GM12874 (cell line): ENCODE results near the gene UPK3A.

ENCODE experiments used
- TF ChIP-seq, protein P1 (sequence below): IDR thresholded peaks from 2 replicates; pipeline ENCODE4 v1.5.1; 2011; ENCODE audit warnings: low read depth, mild to moderate bottlenecking, control low read depth, low read length, moderate library complexity; ENCODE audit not compliant: insufficient read depth

UPK3A gene

DNA sequence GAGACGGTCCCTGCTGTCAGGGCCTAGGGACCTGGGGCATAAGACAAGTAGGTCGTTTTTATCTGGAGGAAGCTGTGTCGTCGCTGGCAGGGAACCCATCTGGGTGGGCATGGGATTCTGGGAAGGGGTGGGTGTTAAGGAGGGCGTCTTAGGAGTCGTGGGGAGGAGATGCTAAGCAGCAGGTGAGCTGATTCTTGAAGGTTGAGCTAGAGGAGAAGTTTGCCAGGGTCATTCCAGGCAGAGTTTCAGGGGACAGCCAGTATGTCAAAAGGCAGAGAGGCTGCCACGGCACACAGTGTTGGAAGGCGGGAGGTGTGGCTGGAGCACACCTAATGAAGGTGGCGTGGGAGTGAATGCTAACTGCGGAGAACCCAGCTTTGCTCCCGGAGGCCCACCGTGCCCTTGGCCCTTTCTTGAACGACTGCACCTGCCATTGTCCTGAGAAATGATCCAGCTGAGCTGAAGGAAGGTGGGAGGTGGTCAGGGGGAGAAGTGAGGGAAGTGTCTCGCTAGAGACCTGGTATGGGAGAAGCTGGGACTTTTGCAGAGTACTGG, 26.3 kb downstream of the UPK3A start:
- TF ChIP-seq, protein P1, sequence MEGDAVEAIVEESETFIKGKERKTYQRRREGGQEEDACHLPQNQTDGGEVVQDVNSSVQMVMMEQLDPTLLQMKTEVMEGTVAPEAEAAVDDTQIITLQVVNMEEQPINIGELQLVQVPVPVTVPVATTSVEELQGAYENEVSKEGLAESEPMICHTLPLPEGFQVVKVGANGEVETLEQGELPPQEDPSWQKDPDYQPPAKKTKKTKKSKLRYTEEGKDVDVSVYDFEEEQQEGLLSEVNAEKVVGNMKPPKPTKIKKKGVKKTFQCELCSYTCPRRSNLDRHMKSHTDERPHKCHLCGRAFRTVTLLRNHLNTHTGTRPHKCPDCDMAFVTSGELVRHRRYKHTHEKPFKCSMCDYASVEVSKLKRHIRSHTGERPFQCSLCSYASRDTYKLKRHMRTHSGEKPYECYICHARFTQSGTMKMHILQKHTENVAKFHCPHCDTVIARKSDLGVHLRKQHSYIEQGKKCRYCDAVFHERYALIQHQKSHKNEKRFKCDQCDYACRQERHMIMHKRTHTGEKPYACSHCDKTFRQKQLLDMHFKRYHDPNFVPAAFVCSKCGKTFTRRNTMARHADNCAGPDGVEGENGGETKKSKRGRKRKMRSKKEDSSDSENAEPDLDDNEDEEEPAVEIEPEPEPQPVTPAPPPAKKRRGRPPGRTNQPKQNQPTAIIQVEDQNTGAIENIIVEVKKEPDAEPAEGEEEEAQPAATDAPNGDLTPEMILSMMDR: no peak

DNA sequence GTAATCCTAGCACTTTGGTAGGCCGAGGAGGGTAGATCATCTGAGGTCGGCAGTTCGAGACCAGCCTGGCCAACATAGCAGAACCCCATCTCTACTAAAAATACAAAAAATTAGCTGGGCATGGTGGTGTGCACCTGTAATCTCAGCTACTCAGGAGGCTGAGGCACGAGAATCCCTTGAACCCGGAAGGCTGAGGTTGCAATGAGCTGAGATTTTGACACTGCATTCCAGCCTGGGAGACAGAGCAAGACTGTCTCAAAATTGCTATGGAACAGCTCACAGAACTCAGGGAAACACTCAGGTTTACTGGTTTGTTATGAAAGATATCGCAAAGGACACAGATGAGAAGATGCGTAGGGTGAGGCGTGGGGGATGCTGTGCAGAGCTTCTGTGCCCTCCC, 27.7 kb downstream of the UPK3A start:
- TF ChIP-seq, protein P1: no peak

DNA sequence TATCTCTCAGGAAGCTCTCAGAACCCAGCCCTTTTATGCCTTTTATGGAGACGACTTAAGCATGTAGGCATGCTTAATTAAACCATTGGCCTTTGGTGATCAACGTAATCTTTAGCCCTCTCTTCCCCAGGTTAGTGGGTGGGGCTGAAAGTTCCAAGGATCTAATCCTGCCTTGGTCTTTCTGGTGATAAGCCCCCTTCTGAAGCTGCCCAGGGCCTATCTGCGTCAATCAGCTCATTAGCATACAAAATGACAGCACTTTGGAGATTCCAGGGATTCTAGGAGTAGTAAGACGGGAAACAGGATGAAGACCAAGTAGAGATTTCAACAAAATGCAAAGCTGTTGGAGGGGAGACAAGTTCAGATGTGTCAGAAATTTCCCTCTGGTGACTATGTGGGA, 28.1 kb downstream of the UPK3A start:
- TF ChIP-seq, protein P1: no peak

DNA sequence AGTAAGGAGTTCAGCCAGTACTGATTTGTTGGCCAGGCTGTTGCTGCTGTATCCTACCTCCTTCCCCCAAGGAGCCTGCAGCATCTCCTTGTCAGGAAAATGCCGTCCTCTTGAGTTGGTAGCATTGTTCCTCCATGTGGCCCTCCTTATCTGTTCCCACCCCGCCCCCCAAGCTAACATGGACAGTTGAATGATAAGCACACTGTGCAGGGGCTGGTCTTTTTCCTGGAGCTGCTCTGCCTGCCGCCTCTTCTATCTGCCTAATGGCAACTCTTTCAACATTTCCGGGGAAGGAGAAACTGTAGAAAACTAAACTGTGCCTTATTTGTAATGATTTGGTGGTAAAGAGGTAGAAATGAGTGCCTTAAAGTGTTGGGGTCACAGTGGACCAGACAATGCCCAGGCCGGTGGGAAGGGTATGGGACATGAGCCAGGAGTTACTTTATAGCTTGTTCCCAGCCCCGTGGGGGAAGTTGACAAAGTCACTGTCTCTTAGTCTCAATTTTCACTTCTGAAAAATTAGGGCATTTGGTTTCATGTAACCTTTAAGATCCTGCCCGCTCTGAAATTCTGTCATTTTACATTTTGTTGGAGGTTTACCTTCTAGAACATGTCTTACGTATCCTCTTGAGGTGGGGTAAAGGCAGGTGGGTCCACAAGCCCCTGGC, 29.4 kb downstream of the UPK3A start:
- TF ChIP-seq, protein P1: no peak

DNA sequence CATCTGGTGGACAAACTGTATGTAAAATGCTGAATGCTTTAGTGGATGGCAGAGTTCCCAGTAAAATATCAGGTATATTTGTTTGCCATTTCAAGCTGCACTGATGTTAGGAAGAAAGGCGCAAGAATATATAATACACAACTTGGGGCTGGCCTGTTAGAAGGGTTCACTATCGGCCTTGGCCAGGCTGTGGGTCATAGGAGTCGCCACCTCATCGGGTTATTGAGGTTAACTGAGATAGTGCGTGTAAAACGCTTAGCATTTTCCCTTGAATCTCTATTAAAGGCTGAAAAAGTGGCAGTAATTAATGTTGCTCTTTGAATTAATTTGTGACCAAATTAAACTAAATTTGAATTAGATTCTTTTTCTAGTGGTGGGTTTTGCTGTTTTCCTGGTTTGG, 30.0 kb downstream of the UPK3A start:
- TF ChIP-seq, protein P1: no peak

DNA sequence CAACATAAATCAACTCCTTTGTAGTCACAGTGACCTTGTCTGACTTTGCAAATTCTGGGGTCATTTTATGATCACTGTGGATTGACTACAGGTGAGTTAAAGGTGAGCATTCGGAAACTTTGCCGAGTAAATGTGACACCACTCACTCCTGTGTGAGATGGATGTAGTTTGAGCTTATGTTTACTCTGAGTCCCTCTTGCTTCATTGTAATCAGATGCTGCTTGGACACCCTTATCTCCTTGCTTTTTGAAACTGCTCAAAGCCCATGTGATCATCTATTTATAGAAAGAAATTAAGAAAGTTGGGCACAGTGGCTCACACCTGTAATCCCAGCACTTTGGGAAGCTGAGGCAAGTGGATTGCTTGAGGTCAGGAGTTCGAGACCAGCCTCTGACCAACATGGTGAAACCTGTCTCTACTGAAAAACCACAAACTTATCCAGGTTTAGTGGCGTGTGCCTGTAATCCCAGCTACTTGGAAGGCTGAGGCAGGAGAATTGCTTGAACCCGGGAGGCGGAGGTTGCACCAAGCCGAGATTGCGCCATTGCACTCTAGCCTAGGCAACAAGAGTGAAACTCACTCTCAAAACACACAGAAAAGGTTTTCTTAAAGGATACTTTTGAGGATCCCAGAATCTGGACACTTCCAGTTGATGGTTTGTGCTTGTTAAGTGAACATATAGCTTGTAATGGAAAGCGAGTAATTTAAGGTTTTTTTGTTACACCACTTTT, 32.2 kb downstream of the UPK3A start:
- TF ChIP-seq, protein P1: no peak

DNA sequence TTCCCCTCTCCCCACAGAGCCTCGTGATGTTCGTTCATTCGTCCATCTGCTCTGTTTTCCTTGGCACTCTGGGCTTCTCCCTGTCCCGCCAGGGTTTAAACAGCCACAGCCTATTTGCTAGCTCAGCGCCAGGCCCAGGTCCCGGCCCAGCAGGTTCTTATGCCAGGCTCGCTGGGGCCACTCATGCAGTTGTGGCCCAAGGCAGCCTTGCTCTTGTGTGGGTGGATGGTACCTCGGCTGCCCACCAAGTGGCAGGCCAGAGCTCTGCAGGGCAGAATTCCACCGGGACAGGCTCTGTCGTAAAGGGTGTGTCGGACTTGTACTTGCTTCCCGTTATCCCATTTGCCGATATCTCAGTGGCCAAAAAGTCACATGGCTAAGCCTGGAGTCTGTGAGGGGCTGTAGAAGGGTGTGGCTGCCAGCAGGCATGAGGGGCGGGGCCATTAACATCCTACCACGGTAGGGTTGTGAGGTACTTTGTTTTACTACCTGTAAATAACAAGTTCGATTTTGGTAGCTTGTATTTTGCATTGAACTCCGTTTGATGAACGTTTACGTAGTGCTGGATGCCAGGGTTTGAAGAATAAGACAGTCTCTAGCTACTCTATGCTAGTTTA, 32.9 kb downstream of the UPK3A start:
- TF ChIP-seq, protein P1: no peak
